ENCODE data around the gene PACRG.

Gene PACRG

DNA sequence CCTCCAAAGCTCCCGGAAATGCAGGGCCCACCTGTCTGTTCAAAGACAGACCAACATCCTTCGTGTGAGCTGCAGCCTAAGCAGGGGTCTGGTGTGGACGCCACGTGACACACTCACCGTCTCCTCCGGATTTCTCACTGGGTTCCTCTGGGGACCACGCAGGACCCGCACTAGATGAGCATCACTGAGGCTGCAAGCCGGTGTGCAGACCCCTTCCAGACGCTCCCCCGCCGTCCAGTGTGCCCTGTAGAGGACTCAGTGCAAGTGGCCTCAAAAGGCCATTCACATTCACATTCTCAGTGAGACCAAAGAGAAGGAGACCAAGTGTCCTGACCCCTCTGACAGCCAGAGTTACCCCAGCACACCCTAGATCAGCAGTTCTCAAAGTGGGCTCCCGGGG is 595.5 kb downstream of the PACRG start:
- no peak for DNase-seq

DNA sequence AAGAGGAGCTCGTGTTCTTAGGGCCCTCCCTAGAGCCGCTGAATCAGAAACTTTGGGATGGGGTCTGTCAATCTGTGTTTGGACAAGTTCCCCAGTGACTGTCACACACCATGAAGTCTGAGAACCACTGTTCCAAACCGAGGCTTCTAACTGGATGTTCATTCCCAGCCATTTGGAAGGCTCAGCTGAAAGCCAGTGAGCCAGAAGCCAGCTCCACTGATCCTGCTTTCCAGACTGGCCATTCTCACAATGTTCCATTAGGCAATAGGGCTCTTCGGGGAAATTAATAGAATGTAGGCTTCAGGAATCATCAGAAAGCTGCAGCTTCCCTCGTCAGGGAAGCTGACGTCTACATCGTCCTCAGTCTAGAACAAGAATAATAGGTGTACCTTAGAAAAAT is 595.9 kb downstream of the PACRG start:
- DNase-seq, result no peak

GRCh38 chr6:163324326-163324687 is 596.5 kb downstream of the PACRG start:
- DNase-seq, result no peak

GRCh38 chr6:163324688-163325389 is 597.1 kb downstream of the PACRG start:
- DNase-seq, result no peak

DNA sequence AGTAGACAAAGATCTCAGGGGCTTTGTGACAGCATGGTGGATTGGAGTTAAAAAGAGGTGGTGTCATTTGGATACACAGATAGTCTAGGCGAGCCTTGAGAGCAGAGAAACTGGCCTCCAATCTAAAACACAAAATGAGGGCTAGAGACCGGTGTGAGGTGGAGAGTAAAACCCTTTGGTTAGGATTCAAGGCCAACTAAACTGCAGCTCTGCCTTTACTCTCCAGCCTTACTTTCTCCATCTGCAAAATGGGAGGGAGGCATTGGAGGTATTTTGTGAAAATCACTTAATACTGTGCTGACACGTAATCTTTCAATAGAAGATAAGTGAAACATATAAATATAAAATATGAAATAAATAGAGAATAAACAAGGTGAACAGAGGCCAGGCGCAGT is 597.6 kb downstream of the PACRG start:
- DNase-seq, result no peak

- no peak for DNase-seq
Measured at GRCh38 chr6:163327165-163327880, 599.5 kb downstream of the PACRG start.

DNA sequence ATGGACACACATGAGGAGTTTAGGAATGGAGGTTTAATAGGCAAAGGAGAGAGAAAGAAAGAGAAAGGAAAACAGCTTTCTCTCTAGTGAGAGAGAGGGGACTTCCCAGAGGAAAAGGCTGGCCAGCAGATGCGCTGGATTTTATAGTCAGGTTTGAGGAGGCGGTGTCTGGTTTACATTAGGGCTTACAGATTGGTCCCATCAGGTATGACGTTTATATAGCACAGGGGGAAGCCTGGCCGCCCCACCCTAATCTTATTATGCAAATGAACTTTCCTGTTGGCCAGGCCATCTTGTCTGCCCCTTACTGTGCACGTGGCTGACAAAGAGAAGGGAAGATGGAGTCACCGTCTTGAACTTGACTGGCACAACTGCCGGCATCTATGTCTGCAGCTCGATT is 600.1 kb downstream of the PACRG start:
- no peak for DNase-seq

- DNase-seq, result no peak
Measured at GRCh38 chr6:163328411-163328810, 600.6 kb downstream of the PACRG start.

DNA sequence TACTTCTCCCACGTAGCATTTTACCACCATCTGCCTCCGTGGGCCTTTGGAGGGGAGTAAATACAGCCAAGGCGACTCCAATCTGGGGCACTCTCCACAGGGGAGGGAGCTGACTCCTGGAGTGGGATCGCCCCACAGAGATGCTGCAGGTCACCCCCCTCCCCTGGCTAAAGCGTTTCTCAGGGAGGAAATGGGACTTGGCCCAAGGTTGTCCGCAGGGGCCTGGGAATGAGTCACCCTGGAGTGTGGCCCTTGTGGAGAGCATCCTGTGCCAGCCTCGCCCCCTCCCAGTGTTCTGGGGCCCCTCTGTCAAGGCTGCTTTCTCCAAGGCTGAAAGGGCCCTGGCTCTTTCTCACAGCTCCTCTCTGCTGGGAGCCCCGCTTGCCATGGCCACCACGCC is 602.2 kb downstream of the PACRG start:
- DNase-seq, result no peak

- DNase-seq, result no peak
Measured at GRCh38 chr6:163331245-163331644, 603.5 kb downstream of the PACRG start.

DNA sequence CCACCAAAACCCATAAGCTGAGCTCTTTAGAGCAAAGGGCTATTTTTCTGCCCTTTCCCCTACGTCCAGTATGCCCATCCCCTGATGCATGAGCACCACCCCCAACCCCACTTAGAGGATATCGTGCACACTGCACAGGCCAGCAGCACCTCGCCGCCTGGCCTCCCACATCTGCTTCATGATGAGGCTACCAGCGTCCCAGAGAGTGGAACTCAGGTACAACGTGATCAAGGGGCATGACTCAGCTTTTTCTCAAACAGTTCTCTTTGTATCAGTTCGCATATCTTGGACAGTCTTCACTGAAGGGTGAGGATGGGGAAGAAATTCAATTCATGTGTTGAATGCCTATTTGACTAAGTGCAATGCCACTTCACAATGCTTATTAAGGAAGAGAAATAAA is 604.8 kb downstream of the PACRG start:
- no peak for DNase-seq

- no peak for DNase-seq
Measured at GRCh38 chr6:163333038-163333437, 605.3 kb downstream of the PACRG start.

DNA sequence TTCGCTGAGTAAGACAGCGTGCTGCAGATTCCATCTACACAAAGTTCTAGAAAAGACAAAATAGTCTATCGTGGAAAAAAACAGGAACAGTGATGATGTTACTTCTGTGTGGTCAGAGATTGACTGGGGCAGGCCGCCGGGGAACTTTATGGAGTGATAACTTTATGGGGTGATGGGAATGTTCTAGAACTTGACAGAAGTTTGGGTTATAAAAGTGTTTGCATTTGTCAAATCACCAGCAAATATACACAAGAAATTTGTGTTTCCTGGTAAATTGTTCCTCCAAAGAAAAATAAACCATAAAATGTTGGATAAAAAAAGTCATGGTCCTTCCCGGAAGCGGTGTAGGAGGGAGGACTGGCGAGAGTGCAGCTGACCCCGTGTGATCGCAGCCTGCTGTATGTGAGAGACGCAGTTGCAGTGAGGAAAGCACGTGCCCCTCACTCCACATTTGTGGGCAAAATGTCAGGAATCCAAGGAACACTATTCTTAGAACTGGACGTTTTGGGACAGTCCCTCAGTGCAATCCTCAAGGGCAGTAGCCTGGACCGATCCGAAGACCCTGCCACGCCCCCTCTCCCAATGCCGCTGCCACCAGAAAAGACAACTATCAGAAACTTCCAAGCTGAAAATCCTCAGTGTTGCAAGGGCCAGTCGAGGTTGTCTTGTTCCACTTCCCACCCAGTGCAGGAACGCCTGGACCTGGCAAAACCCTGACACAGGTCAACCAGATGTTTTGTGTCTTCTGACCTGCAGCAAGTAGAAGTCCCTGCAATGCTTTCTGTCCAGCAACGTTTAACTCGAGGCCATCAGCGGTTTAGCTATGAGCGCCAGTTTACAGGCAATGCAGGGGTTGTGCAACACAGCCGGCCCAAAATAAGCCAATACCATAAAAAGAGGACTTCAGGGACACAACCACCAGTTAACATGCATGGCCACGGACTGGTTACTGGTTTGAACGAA is 606.2 kb downstream of the PACRG start:
- no peak for DNase-seq

- DNase-seq, result no peak
Measured at GRCh38 chr6:163335056-163335455, 607.3 kb downstream of the PACRG start.

GRCh38 chr6:163335671-163336545 is 608.1 kb downstream of the PACRG start:
- DNase-seq, result no peak

DNA sequence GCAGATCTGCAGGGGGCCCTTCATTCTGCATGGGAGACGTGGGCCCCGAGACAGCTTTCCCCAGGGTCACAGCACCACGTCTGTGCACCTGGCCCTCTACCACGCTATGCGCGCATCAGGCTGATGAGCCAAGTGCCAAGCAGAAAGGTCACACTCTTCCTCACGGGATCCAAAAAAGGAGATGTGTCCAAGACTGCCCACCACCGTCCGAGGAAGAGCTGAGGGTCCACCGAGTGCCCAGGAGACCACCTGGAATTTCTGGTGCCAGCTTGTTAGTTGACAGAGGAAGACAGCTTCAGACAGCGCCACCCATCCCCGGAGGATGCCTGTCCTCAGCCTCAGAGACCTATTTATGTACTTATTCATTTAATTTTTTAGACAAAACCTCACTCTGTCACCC is 609.2 kb downstream of the PACRG start:
- DNase-seq, result no peak

DNA sequence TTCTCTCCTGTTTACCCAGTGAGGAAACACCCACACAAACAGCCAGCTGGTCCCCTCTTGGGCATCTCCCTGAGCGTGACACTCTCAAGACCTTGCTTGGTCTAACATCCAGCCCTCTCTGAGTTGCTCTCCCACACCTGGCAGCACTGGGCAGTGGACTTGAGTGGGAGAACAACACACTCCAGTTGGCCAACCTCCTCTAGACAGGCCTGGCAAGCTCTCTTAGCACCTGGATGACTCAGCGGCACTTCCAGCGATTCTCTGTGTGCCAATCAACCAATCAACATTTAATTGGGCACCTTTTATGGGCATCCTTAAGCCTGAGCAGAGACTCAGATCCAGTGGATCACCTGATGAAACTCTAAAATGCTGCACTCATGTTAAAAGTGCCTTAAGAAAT is 610.2 kb downstream of the PACRG start:
- DNase-seq, result no peak

DNA sequence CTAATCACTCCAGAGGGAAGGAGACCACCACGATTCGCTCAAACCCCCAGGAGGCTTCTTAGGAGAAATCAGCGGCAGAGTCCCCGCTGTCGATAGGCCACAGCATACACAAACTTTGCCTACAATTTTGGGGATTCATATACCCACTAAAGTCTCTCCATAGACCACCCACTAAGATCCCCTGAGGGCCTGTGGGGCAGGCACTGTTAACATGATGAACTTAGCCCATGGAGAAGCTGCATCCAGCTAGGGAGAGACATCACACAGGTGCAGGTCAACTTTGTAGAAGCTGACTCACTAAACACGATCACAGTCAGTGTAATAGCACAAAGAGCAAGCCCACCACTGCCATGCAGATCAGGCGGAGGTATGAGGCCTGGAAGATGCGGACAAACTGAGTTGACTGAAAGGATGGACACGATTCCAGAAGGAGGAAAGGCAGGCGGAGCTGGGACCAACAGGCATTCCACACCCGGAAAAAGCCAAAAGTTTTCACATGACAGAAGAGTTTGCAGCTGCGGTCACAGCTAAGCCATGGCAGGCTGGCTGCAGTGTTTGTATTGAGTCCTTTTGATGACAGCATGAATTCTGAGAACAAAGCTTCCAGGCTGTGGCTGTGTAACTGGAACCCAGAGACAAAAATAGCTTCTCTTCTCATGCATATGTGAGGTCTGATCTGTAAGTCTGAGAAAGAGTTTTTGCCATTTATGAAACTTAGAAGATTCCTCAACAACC is 611.1 kb downstream of the PACRG start:
- no peak for DNase-seq

GRCh38 chr6:163339466-163339865 is 611.7 kb downstream of the PACRG start:
- DNase-seq, result no peak

DNA sequence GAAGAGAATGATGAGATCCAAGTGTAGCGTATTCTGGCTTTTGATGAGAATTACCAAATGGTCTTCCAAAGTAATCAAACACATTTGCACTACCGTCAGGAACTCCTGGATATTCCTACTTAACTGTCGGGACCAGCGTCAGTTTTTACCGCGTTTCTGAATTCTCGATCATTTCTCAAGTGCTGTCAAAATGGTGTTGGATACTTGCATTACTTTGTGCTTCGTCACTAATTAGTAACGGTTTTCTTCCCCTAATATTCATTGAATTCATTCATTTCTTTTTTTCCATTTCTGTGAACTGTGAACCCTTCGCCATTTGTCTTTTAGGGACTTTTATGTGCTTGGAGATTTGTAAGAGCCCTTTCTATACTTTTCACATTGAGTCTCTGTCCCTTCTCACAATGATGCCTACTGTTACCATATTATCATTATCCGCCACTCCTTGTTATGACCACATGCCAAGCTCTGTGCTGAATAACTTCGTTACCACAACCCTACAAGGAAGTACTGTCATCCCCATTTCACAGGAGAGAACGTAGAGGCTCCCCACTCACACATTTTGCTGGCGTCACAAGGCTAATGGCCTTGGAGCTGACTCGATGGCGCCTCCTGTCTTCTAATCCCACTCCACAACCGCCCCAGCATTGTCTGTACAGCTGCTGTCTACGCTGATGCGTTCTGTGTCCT is 612.6 kb downstream of the PACRG start:
- DNase-seq, result no peak

Measured in activated CD4-positive, alpha-beta T cell treated with anti-CD3 and anti-CD28 coated beads, Interleukin-2, amount 50 U/mL, for 4 hours (primary cell).